BJ (cell line): ENCODE results near the gene RRP9. TPM values are rescaled to one million over a fixed set of nuclear protein-coding genes. Genes with fewer than 3 reads are reported as not detected.

Experiments used
- CTCF ChIA-PET: fragments of 350-600 bp; formaldehyde crosslinking; extraction: SDS; loops from one replicate; lab custom pipeline; 2021; ENCODE audit warnings: antibody characterized with exemption, inconsistent platforms; lab: Yijun Ruan, JAX
- POLR2A ChIA-PET: fragments of 300-600 bp; sonication (Branson Sonifier 250); formaldehyde crosslinking; extraction: SDS; loops from one replicate; lab custom pipeline; 2021; ENCODE audit warnings: antibody characterized with exemption; lab: Charles Lee
- DNase-seq: peaks from one replicate; pipeline ENCODE4 v3.0.0-alpha.2; 2011; ENCODE audit warnings: low read depth
- H3K27me3 ChIP-seq: 2 replicates; pipeline ENCODE4 v1.6.0; 2011; ENCODE audit warnings: low read length; ENCODE audit not compliant: control insufficient read depth, insufficient read depth
- H3K36me3 ChIP-seq: 2 replicates; pipeline ENCODE4 v1.5.1; 2011; ENCODE audit warnings: low read length; ENCODE audit not compliant: control insufficient read depth, insufficient read depth
- H3K4me3 ChIP-seq: 2 replicates; pipeline ENCODE4 v1.5.1; 2011; ENCODE audit warnings: low read depth, mild to moderate bottlenecking, control low read depth, low read length
- polyA plus RNA-seq: library from polyadenylated mRNA; depleted of rRNA; stranded (reverse); fragments of >200 nt; gene quantifications from 2 replicates; pipeline ENCODE4 v1.2.3, GENCODE V29; 2011
- TF ChIP-seq, protein P1 (sequence below): IDR thresholded peaks from 2 replicates; pipeline ENCODE4 v1.5.1; 2011; ENCODE audit warnings: low read depth, mild to moderate bottlenecking, control low read depth, inconsistent platforms, low read length, moderate library complexity; ENCODE audit not compliant: insufficient read depth

RRP9 gene
- polyA plus RNA-seq, 1 experiment = 23.4 TPM

DNA sequence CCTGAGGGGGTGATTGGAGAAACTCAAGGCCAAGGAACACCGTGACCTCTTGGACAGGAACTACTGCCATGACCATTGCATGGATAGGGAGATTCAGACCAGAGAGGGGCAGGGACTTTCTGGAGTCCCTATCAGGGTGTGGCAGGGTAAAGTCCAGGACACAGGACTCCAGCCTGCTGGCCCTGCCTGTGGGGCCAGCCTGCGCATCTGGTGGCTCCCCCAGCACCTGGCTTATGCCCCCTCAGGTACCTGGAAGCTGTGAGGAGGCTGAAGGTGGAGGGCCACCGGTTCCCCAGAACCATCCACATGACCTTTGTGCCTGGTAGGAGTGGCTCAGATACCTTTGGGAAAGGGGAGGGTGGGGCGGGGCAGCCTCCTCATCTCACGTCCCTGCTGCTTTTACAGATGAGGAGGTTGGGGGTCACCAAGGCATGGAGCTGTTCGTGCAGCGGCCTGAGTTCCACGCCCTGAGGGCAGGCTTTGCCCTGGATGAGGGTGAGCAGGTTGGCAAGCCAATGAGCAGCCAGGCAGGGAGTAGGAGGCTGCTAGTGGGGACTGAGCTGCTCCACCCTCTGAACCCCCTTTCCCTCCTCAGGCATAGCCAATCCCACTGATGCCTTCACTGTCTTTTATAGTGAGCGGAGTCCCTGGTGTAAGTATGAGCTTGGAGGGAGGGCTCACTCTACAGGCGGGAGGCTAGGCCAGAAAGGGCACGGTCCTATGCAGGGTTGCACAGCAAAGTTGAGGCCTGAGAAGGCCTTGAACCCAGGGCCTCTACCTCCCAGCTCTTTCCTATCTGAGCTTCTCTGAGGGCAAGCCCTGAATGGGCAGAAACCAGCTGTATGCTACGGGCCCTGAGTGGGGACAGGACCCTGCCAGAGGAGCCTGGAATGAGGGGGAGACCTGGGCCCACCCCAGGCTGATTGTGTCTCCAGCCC is 44.6 kb upstream of the RRP9 start:
- H3K27me3 ChIP-seq = no peaks in the 10 kb centered on the region
- TF ChIP-seq, protein P1, sequence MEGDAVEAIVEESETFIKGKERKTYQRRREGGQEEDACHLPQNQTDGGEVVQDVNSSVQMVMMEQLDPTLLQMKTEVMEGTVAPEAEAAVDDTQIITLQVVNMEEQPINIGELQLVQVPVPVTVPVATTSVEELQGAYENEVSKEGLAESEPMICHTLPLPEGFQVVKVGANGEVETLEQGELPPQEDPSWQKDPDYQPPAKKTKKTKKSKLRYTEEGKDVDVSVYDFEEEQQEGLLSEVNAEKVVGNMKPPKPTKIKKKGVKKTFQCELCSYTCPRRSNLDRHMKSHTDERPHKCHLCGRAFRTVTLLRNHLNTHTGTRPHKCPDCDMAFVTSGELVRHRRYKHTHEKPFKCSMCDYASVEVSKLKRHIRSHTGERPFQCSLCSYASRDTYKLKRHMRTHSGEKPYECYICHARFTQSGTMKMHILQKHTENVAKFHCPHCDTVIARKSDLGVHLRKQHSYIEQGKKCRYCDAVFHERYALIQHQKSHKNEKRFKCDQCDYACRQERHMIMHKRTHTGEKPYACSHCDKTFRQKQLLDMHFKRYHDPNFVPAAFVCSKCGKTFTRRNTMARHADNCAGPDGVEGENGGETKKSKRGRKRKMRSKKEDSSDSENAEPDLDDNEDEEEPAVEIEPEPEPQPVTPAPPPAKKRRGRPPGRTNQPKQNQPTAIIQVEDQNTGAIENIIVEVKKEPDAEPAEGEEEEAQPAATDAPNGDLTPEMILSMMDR = no peak
- CTCF ChIA-PET = interaction anchor here (0.6 to 4.5 kb wide), 6 partner anchors 10 to 45 kb away, joined by 3 to 42 read pairs (median 4); partner anchors contain the start of genes ABHD14A, ABHD14B, RPL29 and RRP9
- no peak overlapping the region for H3K4me3 ChIP-seq
- POLR2A ChIA-PET = no interaction called here
- H3K36me3 ChIP-seq = peaks cover 1% of the 10 kb centered on the region
- no peak for DNase-seq

GRCh38 chr3:51985063-51985462 is 43.4 kb upstream of the RRP9 start:
- Histone ChIP-seq H3K27me3 (no peaks in the 10 kb centered on the region), H3K36me3 (peaks cover 3% of the 10 kb centered on the region; the same call in 1 of the 2 replicates), H3K4me3 (no peak overlapping the region)
- no peak for DNase-seq
- CTCF ChIA-PET = interaction anchor here (1.2 to 4.5 kb wide), 4 partner anchors 9 to 16 kb away, joined by 3 to 42 read pairs (median 4); partner anchors contain the start of genes ABHD14A, ABHD14B and RPL29
- TF ChIP-seq, protein P1 = no peak
- POLR2A ChIA-PET = no interaction called here

GRCh38 chr3:51984269-51984647 is 42.6 kb upstream of the RRP9 start:
- TF ChIP-seq, protein P1 = no peak
- H3K36me3 ChIP-seq = peaks cover 3% of the 10 kb centered on the region; the same call in 1 of the 2 replicates
- no peaks in the 10 kb centered on the region for H3K27me3 ChIP-seq
- POLR2A ChIA-PET = no interaction called here
- CTCF ChIA-PET = interaction anchor here (1.2 to 4.5 kb wide), 4 partner anchors 10 to 42 kb away, joined by 4 to 42 read pairs (median 14); partner anchors contain the start of genes ABHD14A, ABHD14B, PARP3 and RRP9
- DNase-seq = no peak
- H3K4me3 ChIP-seq = no peak overlapping the region

DNA sequence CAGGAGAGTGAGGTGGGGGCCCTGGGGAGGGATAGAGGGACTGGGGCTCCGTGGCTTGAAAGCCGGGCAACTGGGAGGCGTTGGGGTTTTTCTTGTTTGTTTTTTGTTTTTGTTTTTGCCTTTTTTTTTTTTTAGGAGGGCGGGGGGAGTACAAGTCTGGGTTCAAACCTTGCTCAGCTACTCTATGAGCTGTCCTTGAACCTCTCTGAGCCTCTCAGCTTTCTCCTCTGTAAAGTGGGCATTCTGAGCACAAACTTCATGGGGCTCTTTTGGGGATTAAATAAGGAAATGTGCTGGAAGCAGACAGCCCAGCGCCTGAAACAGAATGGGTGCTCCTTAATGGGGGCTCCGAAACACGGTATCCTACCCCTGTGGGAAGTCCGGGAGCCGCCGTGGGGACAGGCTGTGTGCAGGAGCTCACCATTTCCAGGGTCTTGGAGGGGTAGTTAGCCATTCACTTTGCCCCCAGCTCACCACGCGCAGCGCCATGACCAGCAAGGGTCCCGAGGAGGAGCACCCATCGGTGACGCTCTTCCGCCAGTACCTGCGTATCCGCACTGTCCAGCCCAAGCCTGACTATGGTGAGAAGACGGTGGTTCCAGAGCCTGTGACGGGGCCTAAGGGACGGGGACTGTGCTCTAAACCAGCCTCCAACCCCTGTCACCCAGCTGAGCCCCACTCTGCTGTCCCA is 42.0 kb upstream of the RRP9 start:
- ChIA-PET CTCF (interaction anchor here (0.9 to 4.5 kb wide), 8 partner anchors 8 to 41 kb away, joined by 4 to 42 read pairs (median 8); partner anchors contain the start of genes ABHD14A, ABHD14B, PARP3 and RPL29), POLR2A (no interaction called here)
- peaks cover 3% of the 10 kb centered on the region; the same call in 1 of the 2 replicates for H3K36me3 ChIP-seq
- TF ChIP-seq, protein P1 = no peak
- no peak for DNase-seq
- no peaks in the 10 kb centered on the region for H3K27me3 ChIP-seq
- H3K4me3 ChIP-seq = peak overlapping the region; percentile 54
